Testis (tissue), 3 donors: Measurements from ENCODE around the gene ARSH. TPM values are rescaled to one million over a fixed set of nuclear protein-coding genes. Genes with fewer than 3 reads are reported as not detected.
"Not testable (repeated sequence)": the region's sequence is repeated elsewhere in the genome, so short reads cannot be mapped to it uniquely, and the experiment has no call there.

Source experiments
- DNase-seq: peaks from one replicate; pipeline ENCODE4 v3.0.0-alpha.2; 2019
- H3K27ac ChIP-seq, 2 donors: fragments of 200-600 bp; sonication (generic); one replicate each; pipeline ENCODE4 v1.5.1; 2019
- H3K27me3 ChIP-seq: fragments of 200-600 bp; sonication (generic); one replicate; pipeline ENCODE4 v1.5.1; 2019
- H3K36me3 ChIP-seq: fragments of 200-600 bp; sonication (generic); one replicate; pipeline ENCODE4 v1.5.1; 2017; ENCODE audit warnings: low read depth; ENCODE audit errors: missing control alignments
- H3K4me1 ChIP-seq: fragments of 200-600 bp; sonication (generic); one replicate; pipeline ENCODE4 v1.5.1; 2019
- H3K4me3 ChIP-seq, 2 donors: fragments of 200-600 bp; sonication (generic); one replicate each; pipeline ENCODE4 v1.5.1; 2017 to 2019
- H3K9me3 ChIP-seq: fragments of 200-600 bp; sonication (generic); one replicate; pipeline ENCODE4 v1.5.1; 2017
- POLR2A ChIP-seq: fragments of 450-650 bp; IDR thresholded peaks from one replicate; pipeline ENCODE4 v1.6.1; 2017; ENCODE audit warnings: antibody characterized with exemption, mild to moderate bottlenecking, moderate library complexity
- WGBS, 2 donors: methylation state at CpG; one replicate each; pipeline ENCODE4 v1.1.5; 2018; 5-methylcytosine and 5-hydroxymethylcytosine counted together
- intact Hi-C: fragments of 100-400 bp; cut with DNase I; formaldehyde crosslinking; loops from one replicate; pipeline ENCODE4 v1.15.1; 2023; ENCODE audit warnings: low total_unique reads
- polyA plus RNA-seq: library from polyadenylated mRNA; stranded (reverse); fragments of 350-450 nt; fragmentation: Illumina TruSeq; extraction: RNeasy Lipid Tissue Mini Kit (QIAGEN cat#74804); gene quantifications from one replicate; pipeline ENCODE4 v1.2.3, GENCODE V29; 2014; ENCODE audit warnings: low read depth, low replicate concordance; ENCODE audit not compliant: insufficient read depth
- total RNA-seq, 2 donors: library from RNA; depleted of rRNA; stranded (reverse); fragments of >200 nt; gene quantifications; one replicate each; pipeline ENCODE4 v1.2.3, GENCODE V29; 2016
- TF ChIP-seq, protein P1 (sequence below), 3 experiments: fragments of 450-650 bp in 2 of 3; fragments of 200-600 bp in 1 of 3; sonication (generic) in 1 of 3; IDR thresholded peaks; one replicate each; pipeline ENCODE4 v1.5.1; 2016 to 2019; ENCODE audit warnings: antibody characterized with exemption in 3 of 3, mild to moderate bottlenecking in 2 of 3, moderate library complexity in 1 of 3

The ARSH gene
- total and polyA plus RNA-seq, 3 donors from 2014 or later, result 0.25 TPM; not detected in 2

DNA sequence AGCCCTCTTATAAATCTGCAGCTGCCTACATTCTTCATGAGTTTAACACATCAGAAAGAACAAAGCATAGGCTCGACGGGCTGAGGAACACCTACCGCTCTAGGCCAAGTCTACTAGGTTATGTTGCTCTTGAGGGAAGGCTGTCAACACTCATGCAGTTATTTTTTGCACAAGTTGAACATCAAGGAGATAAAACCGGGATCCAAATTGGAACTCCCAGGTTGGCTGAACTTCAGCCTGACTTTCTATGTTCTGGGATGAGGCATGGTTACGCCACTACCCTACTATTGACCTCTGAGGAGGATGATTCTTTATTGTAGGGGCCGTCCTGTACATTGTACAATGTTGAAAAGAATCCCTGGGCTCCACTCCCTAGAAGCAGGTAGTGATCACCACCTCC lies 37.3 kb upstream of the ARSH start:
- intact Hi-C loops, result no loop called here
- Histone ChIP-seq H3K27me3 (no peaks in the 10 kb centered on the region), H3K4me3 (no peak overlapping the region), H3K4me1 (no peaks in the 10 kb centered on the region), H3K27ac (no peak overlapping the region), H3K36me3 (no peaks in the 10 kb centered on the region), H3K9me3 (no peaks in the 10 kb centered on the region)
- 74 to 76% methylated on average over 6 of the region's 6 CpGs for WGBS, 2 donors
- no peak for TF ChIP-seq POLR2A
- TF ChIP-seq, protein P1, sequence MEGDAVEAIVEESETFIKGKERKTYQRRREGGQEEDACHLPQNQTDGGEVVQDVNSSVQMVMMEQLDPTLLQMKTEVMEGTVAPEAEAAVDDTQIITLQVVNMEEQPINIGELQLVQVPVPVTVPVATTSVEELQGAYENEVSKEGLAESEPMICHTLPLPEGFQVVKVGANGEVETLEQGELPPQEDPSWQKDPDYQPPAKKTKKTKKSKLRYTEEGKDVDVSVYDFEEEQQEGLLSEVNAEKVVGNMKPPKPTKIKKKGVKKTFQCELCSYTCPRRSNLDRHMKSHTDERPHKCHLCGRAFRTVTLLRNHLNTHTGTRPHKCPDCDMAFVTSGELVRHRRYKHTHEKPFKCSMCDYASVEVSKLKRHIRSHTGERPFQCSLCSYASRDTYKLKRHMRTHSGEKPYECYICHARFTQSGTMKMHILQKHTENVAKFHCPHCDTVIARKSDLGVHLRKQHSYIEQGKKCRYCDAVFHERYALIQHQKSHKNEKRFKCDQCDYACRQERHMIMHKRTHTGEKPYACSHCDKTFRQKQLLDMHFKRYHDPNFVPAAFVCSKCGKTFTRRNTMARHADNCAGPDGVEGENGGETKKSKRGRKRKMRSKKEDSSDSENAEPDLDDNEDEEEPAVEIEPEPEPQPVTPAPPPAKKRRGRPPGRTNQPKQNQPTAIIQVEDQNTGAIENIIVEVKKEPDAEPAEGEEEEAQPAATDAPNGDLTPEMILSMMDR (IDR thresholded peaks at IDR 0.05), result no peak
- no peak for DNase-seq

DNA sequence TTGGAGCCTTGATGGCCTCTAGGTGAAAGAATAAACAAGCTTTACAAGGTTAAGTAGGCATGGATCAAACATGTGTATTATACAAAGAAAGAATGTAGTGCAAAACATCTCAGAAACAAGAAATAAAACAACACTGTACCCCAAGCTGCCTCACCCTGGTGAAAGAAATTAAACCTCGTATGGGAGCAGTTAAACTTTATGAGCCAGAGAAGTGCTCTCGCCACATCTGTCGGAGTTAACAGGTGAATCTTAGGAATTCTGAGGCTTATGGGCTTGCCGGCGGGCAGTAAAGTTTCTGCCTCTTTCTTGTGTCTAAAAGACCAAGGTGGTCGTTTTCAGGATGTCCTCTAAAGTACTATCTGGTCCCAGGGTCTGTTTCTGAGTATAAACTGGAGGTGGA lies 34.0 kb upstream of the ARSH start:
- WGBS, 2 donors, result 87 to 90% methylated on average over 6 of the region's 6 CpGs
- no peak for DNase-seq
- Histone ChIP-seq H3K27me3 (no peaks in the 10 kb centered on the region), H3K4me3 (no peak overlapping the region), H3K27ac (no peak overlapping the region), H3K9me3 (no peaks in the 10 kb centered on the region), H3K36me3 (no peaks in the 10 kb centered on the region), H3K4me1 (no peaks in the 10 kb centered on the region)
- intact Hi-C loops, result no loop called here
- TF ChIP-seq, protein P1 (IDR thresholded peaks at IDR 0.05), result no peak
- TF ChIP-seq POLR2A, result no peak

DNA sequence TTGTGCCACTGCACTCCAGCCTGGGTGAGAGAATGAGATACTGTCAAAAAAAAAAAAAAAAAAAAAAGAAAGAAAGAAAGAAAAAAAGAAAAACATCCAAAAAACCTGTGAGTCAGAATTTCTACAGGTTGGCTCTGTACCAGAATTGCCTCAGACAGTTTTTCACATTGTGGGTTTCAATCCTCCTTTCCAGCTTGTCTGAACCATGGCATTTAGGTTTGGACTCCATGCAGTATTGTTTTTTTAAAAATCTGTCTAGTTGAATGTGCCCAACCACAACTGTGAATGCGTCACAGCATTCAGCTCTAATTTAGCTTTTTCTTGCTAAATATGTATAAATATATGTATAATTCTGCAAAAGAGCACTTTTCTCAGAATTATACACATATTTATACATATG lies 31.4 kb upstream of the ARSH start:
- no peak for DNase-seq
- Histone ChIP-seq H3K36me3 (no peaks in the 10 kb centered on the region), H3K27me3 (no peaks in the 10 kb centered on the region), H3K4me3 (no peak overlapping the region), H3K9me3 (no peaks in the 10 kb centered on the region), H3K4me1 (no peaks in the 10 kb centered on the region), H3K27ac (no peak overlapping the region)
- no peak for TF ChIP-seq POLR2A
- TF ChIP-seq, protein P1 (IDR thresholded peaks at IDR 0.05), result no peak
- intact Hi-C loops, result no loop called here
- 79 to 80% methylated on average over 1 of the region's 1 CpG for WGBS, 2 donors

DNA sequence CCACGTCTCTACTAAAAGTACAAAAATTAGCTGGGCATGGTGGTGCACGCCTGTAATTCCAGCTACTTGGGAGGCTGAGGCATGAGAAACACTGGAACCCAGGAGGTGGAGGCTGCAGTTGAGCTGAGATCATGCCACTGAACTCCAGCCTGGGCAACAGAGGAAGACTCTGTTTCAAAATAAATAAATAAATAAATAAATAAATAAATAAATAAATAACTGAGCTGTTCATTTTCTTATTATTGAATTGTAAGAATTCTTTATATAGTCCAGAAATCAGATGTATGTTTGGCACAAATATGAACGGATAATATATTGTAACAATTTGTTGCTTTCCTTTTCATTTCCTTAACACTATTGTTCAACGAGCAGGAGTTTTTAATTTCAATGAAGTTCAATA lies 27.7 kb upstream of the ARSH start:
- H3K9me3 ChIP-seq, DNase-seq, H3K27me3 ChIP-seq, H3K36me3 ChIP-seq, H3K4me1 ChIP-seq, H3K27ac ChIP-seq, intact Hi-C loops, H3K4me3 ChIP-seq: not testable (repeated sequence)
- WGBS, 2 donors, result 88% methylated on average over 4 of the region's 4 CpGs

DNA sequence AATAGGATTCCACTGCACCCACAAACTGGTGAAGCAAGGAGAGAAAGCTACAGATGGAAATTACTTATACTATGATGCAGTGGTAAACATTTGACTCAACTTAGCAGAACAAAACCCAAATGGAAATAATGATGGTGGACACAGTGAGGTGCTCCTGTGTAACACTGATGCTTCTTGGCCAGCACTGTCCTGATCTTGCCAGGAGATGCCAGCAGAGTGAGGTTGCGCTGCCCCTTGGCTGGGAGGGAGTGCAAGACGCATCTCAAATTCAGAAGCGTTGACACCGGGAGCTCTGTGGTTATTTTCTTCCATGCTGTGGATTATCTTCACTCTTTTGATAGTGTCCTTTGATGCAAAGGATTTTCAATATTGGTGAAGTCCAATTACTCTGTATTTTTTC lies 22.0 kb upstream of the ARSH start:
- Histone ChIP-seq H3K4me3 (no peak overlapping the region), H3K27me3 (no peaks in the 10 kb centered on the region), H3K27ac (no peak overlapping the region), H3K36me3 (no peaks in the 10 kb centered on the region), H3K4me1 (no peaks in the 10 kb centered on the region), H3K9me3 (no peaks in the 10 kb centered on the region)
- WGBS, 2 donors, result 83 to 92% methylated on average over 2 to 4 of the region's 4 CpGs
- no peak for DNase-seq
- TF ChIP-seq POLR2A, result no peak
- TF ChIP-seq, protein P1 (IDR thresholded peaks at IDR 0.05), result no peak
- intact Hi-C loops, result no loop called here
